Measurements from ENCODE around the gene FAM120B.

Gene FAM120B

DNA sequence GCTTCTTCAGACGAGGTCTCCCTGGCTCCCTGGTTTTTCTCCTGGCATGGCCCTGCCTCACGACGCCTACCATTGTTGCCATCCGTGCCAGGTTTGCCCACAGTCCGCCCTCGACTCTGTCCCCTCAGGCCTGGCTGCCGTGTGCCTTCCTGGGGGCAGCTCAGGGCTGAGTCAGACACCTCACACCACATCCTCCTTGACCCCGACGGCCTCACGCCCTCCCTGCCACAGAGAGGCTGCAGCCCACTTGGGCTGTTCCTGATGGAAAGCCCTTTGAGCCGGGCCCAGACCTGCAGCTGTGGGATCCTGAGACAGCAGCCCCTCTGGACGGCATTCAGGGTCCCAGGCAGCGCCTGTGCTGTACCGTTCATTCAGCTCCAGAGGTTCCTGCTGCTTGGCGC is 138.3 kb downstream of the FAM120B start:
- no peak for ATAC-seq
- TF ChIP-seq ISL1 (CRISPR knock-in tag; IDR thresholded peaks at IDR 0.05) (no peak), ARNTL (CRISPR knock-in tag; IDR thresholded peaks at IDR 0.05; ENCODE audit: borderline replicate concordance, low read depth) (no peak), PPARA (CRISPR knock-in tag; IDR thresholded peaks at IDR 0.05; ENCODE audit: borderline replicate concordance) (no peak), ZNF8 (CRISPR knock-in tag; IDR thresholded peaks at IDR 0.05) (no peak), OSR1 (CRISPR knock-in tag; IDR thresholded peaks at IDR 0.05) (no peak), ZFP30 (CRISPR knock-in tag; IDR thresholded peaks at IDR 0.05) (no peak), ZNF70 (CRISPR knock-in tag; IDR thresholded peaks at IDR 0.05) (no peak), ZFP3 (CRISPR knock-in tag; IDR thresholded peaks at IDR 0.05) (no peak), TOX (CRISPR knock-in tag; IDR thresholded peaks at IDR 0.05; ENCODE audit: borderline replicate concordance) (no peak), ESRRG (CRISPR knock-in tag; IDR thresholded peaks at IDR 0.05) (no peak), ZNF565 (CRISPR knock-in tag; conservative IDR thresholded peaks at IDR 0.05; ENCODE audit: low read depth) (no peak)
- TF ChIP-seq, protein P1, sequence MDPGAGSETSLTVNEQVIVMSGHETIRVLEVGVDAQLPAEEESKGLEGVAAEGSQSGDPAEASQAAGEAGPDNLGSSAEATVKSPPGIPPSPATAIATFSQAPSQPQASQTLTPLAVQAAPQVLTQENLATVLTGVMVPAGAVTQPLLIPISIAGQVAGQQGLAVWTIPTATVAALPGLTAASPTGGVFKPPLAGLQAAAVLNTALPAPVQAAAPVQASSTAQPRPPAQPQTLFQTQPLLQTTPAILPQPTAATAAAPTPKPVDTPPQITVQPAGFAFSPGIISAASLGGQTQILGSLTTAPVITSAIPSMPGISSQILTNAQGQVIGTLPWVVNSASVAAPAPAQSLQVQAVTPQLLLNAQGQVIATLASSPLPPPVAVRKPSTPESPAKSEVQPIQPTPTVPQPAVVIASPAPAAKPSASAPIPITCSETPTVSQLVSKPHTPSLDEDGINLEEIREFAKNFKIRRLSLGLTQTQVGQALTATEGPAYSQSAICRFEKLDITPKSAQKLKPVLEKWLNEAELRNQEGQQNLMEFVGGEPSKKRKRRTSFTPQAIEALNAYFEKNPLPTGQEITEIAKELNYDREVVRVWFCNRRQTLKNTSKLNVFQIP (CRISPR knock-in tag; IDR thresholded peaks at IDR 0.05; ENCODE audit: borderline replicate concordance, low read depth) = no peak
- TF ChIP-seq, protein P2, sequence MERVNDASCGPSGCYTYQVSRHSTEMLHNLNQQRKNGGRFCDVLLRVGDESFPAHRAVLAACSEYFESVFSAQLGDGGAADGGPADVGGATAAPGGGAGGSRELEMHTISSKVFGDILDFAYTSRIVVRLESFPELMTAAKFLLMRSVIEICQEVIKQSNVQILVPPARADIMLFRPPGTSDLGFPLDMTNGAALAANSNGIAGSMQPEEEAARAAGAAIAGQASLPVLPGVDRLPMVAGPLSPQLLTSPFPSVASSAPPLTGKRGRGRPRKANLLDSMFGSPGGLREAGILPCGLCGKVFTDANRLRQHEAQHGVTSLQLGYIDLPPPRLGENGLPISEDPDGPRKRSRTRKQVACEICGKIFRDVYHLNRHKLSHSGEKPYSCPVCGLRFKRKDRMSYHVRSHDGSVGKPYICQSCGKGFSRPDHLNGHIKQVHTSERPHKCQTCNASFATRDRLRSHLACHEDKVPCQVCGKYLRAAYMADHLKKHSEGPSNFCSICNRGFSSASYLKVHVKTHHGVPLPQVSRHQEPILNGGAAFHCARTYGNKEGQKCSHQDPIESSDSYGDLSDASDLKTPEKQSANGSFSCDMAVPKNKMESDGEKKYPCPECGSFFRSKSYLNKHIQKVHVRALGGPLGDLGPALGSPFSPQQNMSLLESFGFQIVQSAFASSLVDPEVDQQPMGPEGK (CRISPR knock-in tag; IDR thresholded peaks at IDR 0.05; ENCODE audit: borderline replicate concordance) = no peak
- TF ChIP-seq, protein P3, sequence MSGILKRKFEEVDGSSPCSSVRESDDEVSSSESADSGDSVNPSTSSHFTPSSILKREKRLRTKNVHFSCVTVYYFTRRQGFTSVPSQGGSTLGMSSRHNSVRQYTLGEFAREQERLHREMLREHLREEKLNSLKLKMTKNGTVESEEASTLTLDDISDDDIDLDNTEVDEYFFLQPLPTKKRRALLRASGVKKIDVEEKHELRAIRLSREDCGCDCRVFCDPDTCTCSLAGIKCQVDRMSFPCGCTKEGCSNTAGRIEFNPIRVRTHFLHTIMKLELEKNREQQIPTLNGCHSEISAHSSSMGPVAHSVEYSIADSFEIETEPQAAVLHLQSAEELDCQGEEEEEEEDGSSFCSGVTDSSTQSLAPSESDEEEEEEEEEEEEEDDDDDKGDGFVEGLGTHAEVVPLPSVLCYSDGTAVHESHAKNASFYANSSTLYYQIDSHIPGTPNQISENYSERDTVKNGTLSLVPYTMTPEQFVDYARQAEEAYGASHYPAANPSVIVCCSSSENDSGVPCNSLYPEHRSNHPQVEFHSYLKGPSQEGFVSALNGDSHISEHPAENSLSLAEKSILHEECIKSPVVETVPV (CRISPR knock-in tag; IDR thresholded peaks at IDR 0.05) = no peak

DNA sequence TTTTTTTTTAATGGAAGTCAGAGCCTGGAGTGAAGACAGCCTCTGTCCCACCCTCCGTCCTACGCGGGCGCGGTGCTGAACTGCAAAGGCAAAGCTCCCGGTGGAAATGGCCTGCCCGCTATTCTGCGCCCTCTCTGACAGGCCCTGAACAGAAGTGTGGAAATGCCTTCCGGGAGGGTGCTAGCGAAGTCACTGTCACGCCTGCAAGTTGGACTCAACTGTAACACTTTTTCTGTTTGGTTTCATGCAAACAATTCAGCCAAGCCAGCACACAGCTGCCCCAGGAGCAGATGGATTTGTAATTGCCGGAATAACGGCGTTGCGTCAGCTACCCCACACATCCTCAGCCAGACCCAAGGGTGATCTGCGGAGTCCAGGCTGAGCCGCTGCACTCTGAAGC is 138.9 kb downstream of the FAM120B start:
- no peak for ATAC-seq
- no peak for TF ChIP-seq OSR1 (CRISPR knock-in tag; IDR thresholded peaks at IDR 0.05)
- TF ChIP-seq, protein P1 (CRISPR knock-in tag; IDR thresholded peaks at IDR 0.05; ENCODE audit: borderline replicate concordance, low read depth) = no peak
- TF ChIP-seq ZFP30 (CRISPR knock-in tag; IDR thresholded peaks at IDR 0.05) = no peak
- no peak for TF ChIP-seq ISL1 (CRISPR knock-in tag; IDR thresholded peaks at IDR 0.05)
- no peak for TF ChIP-seq BACH2 (CRISPR knock-in tag; IDR thresholded peaks at IDR 0.05; ENCODE audit: borderline replicate concordance)
- TF ChIP-seq ZNF565 (CRISPR knock-in tag; conservative IDR thresholded peaks at IDR 0.05; ENCODE audit: low read depth) = no peak
- TF ChIP-seq, protein P2 (CRISPR knock-in tag; IDR thresholded peaks at IDR 0.05; ENCODE audit: borderline replicate concordance) = no peak
- TF ChIP-seq ZC3H10 (CRISPR knock-in tag; IDR thresholded peaks at IDR 0.05) = no peak
- TF ChIP-seq CSDC2 (CRISPR knock-in tag; IDR thresholded peaks at IDR 0.05) = no peak
- no peak for TF ChIP-seq GLIS3 (CRISPR knock-in tag; IDR thresholded peaks at IDR 0.05)
- no peak for TF ChIP-seq ZNF70 (CRISPR knock-in tag; IDR thresholded peaks at IDR 0.05)
- TF ChIP-seq, protein P3 (CRISPR knock-in tag; IDR thresholded peaks at IDR 0.05) = no peak
- TF ChIP-seq, protein P4, sequence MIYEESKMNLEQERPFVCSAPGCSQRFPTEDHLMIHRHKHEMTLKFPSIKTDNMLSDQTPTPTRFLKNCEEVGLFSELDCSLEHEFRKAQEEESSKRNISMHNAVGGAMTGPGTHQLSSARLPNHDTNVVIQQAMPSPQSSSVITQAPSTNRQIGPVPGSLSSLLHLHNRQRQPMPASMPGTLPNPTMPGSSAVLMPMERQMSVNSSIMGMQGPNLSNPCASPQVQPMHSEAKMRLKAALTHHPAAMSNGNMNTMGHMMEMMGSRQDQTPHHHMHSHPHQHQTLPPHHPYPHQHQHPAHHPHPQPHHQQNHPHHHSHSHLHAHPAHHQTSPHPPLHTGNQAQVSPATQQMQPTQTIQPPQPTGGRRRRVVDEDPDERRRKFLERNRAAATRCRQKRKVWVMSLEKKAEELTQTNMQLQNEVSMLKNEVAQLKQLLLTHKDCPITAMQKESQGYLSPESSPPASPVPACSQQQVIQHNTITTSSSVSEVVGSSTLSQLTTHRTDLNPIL (CRISPR knock-in tag; IDR thresholded peaks at IDR 0.05; ENCODE audit: low read depth) = no peak
- no peak for TF ChIP-seq ESRRG (CRISPR knock-in tag; IDR thresholded peaks at IDR 0.05)
- TF ChIP-seq RARB (CRISPR knock-in tag; IDR thresholded peaks at IDR 0.05) = no peak
- no peak for TF ChIP-seq ARNTL (CRISPR knock-in tag; IDR thresholded peaks at IDR 0.05; ENCODE audit: borderline replicate concordance, low read depth)
- no peak for TF ChIP-seq SNAI2 (CRISPR knock-in tag; IDR thresholded peaks at IDR 0.05)
- TF ChIP-seq TCF4 (CRISPR knock-in tag; IDR thresholded peaks at IDR 0.05; ENCODE audit: borderline replicate concordance) = no peak
- no peak for TF ChIP-seq PPARA (CRISPR knock-in tag; IDR thresholded peaks at IDR 0.05; ENCODE audit: borderline replicate concordance)
- TF ChIP-seq ZNF8 (CRISPR knock-in tag; IDR thresholded peaks at IDR 0.05) = no peak
